Measurements from ENCODE around the gene ZMAT3. TPM values are rescaled to one million over a fixed set of nuclear protein-coding genes. Genes with fewer than 3 reads are reported as not detected.

Gene ZMAT3
- total RNA-seq, 1 donor from 2014 or later = 5.2 TPM

- peaks cover 0 to 3% (median 2%) of the 10 kb centered on the region in 3 donors for H3K36me3 ChIP-seq (ENCODE audit: control insufficient read depth in 3 of 3, insufficient read depth in 3 of 3, low read length in 3 of 3)
- H3K4me3 ChIP-seq (ENCODE audit: low read length in 3 of 3) = no peak overlapping the region
- no peak overlapping the region for H3K27ac ChIP-seq (ENCODE audit: low read depth, low read length)
- no peaks in the 10 kb centered on the region for H3K9me3 ChIP-seq (ENCODE audit: control insufficient read depth in 3 of 3, low read length in 3 of 3)
- no peaks in the 10 kb centered on the region for H3K27me3 ChIP-seq (ENCODE audit: control insufficient read depth in 3 of 3, insufficient read depth in 3 of 3, low read length in 3 of 3)
- H3K9ac ChIP-seq (ENCODE audit: low read depth in 1 of 3, low read length in 3 of 3) = no peak overlapping the region
- H3K4me1 ChIP-seq (ENCODE audit: control insufficient read depth in 3 of 3, insufficient read depth in 3 of 3, low read length in 3 of 3) = no peaks in the 10 kb centered on the region
Measured at GRCh38 chr3:179005213-179005612, 66.4 kb downstream of the ZMAT3 start.

- no peaks in the 10 kb centered on the region for H3K27me3 ChIP-seq (ENCODE audit: control insufficient read depth in 3 of 3, insufficient read depth in 3 of 3, low read length in 3 of 3)
- H3K4me1 ChIP-seq (ENCODE audit: control insufficient read depth in 3 of 3, insufficient read depth in 3 of 3, low read length in 3 of 3) = no peaks in the 10 kb centered on the region
- H3K9me3 ChIP-seq (ENCODE audit: control insufficient read depth in 3 of 3, low read length in 3 of 3) = no peaks in the 10 kb centered on the region
- H3K4me3 ChIP-seq (ENCODE audit: low read length in 3 of 3) = no peak overlapping the region
- no peak overlapping the region for H3K27ac ChIP-seq (ENCODE audit: low read depth, low read length)
- H3K36me3 ChIP-seq (ENCODE audit: control insufficient read depth in 3 of 3, insufficient read depth in 3 of 3, low read length in 3 of 3) = peaks cover 0 to 3% (median 2%) of the 10 kb centered on the region in 3 donors
- H3K9ac ChIP-seq (ENCODE audit: low read depth in 1 of 3, low read length in 3 of 3) = no peak overlapping the region
Measured at GRCh38 chr3:179000659-179001058, 71.0 kb downstream of the ZMAT3 start.

DNA sequence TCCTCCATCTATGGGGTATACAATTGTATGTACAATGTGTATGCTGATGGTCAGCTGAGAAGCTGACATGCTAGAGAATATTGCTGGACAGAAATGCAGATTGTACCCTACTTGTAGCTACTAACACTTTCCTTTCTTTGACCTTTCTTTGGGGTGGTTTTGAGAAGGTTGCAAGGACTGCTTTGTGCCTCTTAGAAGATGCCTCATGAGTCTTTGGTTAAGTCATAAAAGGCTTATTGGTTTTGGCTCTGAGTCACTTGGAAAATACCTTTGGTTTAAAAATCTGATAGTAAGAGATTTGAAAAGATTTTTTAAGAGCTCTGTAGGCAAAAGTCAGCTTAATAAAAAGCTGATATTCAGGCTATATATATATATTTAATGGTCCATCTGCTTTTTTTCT lies 71.5 kb downstream of the ZMAT3 start:
- Histone ChIP-seq H3K4me1 (ENCODE audit: control insufficient read depth in 3 of 3, insufficient read depth in 3 of 3, low read length in 3 of 3) (no peaks in the 10 kb centered on the region), H3K27ac (ENCODE audit: low read depth, low read length) (no peak overlapping the region), H3K4me3 (ENCODE audit: low read length in 3 of 3) (no peak overlapping the region), H3K36me3 (ENCODE audit: control insufficient read depth in 3 of 3, insufficient read depth in 3 of 3, low read length in 3 of 3) (peaks cover 0 to 3% (median 2%) of the 10 kb centered on the region in 3 donors), H3K9ac (ENCODE audit: low read depth in 1 of 3, low read length in 3 of 3) (no peak overlapping the region), H3K27me3 (ENCODE audit: control insufficient read depth in 3 of 3, insufficient read depth in 3 of 3, low read length in 3 of 3) (no peaks in the 10 kb centered on the region), H3K9me3 (ENCODE audit: control insufficient read depth in 3 of 3, low read length in 3 of 3) (no peaks in the 10 kb centered on the region)

DNA sequence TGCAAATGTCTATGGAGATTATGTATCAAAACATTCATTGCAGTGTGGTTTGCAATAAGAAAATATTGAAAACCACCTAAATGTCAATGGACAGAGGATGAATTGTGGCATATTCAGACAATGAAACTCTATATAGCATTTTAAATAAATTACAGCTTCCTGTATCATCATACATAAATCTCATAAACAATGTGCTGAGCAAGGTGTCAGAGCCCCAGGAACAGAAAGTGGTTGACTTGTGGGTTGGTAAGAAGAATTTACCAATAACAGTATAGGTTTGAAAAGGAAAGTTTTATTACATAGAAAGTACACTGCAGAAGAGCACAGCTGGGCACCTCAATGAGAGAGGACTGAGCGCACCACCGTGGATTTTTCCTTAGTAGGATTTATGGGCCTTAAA lies 75.2 kb downstream of the ZMAT3 start:
- H3K9me3 ChIP-seq (ENCODE audit: control insufficient read depth in 3 of 3, low read length in 3 of 3) = no peaks in the 10 kb centered on the region
- H3K4me3 ChIP-seq (ENCODE audit: low read length in 3 of 3) = no peak overlapping the region
- no peaks in the 10 kb centered on the region for H3K36me3 ChIP-seq (ENCODE audit: control insufficient read depth in 3 of 3, insufficient read depth in 3 of 3, low read length in 3 of 3)
- H3K4me1 ChIP-seq (ENCODE audit: control insufficient read depth in 3 of 3, insufficient read depth in 3 of 3, low read length in 3 of 3) = no peaks in the 10 kb centered on the region
- H3K27ac ChIP-seq (ENCODE audit: low read depth, low read length) = no peak overlapping the region
- no peak overlapping the region for H3K9ac ChIP-seq (ENCODE audit: low read depth in 1 of 3, low read length in 3 of 3)
- no peaks in the 10 kb centered on the region for H3K27me3 ChIP-seq (ENCODE audit: control insufficient read depth in 3 of 3, insufficient read depth in 3 of 3, low read length in 3 of 3)

GRCh38 chr3:178990293-178990692 lies 81.3 kb downstream of the ZMAT3 start:
- no peak overlapping the region for H3K9ac ChIP-seq (ENCODE audit: low read depth in 1 of 3, low read length in 3 of 3)
- H3K27me3 ChIP-seq (ENCODE audit: control insufficient read depth in 3 of 3, insufficient read depth in 3 of 3, low read length in 3 of 3) = no peaks in the 10 kb centered on the region
- H3K4me3 ChIP-seq (ENCODE audit: low read length in 3 of 3) = no peak overlapping the region
- no peak overlapping the region for H3K27ac ChIP-seq (ENCODE audit: low read depth, low read length)
- no peaks in the 10 kb centered on the region for H3K4me1 ChIP-seq (ENCODE audit: control insufficient read depth in 3 of 3, insufficient read depth in 3 of 3, low read length in 3 of 3)
- peaks cover 5 to 10% (median 10%) of the 10 kb centered on the region in 3 donors for H3K9me3 ChIP-seq (ENCODE audit: control insufficient read depth in 3 of 3, low read length in 3 of 3)
- H3K36me3 ChIP-seq (ENCODE audit: control insufficient read depth in 3 of 3, insufficient read depth in 3 of 3, low read length in 3 of 3) = no peaks in the 10 kb centered on the region

DNA sequence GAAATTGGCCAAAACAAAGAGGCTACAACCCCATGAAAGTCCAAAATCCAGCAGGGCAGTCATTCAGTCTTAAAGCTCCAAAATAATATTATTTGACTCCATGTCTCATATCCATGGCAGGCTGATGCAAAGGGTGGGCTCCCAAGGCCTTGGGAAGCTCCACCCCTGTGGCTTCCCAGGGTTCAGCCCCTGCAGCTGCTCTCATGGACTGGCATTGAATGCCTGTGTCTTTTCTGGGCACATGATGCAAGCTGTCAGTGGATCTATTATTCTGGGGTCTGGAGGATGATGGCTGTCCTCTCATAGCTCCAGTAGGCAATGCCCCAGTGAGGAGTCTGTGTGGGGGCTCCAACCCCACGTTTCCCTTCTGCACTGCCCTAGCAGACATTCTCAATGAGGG lies 81.8 kb downstream of the ZMAT3 start:
- H3K36me3 ChIP-seq (ENCODE audit: control insufficient read depth in 3 of 3, insufficient read depth in 3 of 3, low read length in 3 of 3) = no peaks in the 10 kb centered on the region
- no peaks in the 10 kb centered on the region for H3K27me3 ChIP-seq (ENCODE audit: control insufficient read depth in 3 of 3, insufficient read depth in 3 of 3, low read length in 3 of 3)
- no peak overlapping the region for H3K27ac ChIP-seq (ENCODE audit: low read depth, low read length)
- no peak overlapping the region for H3K9ac ChIP-seq (ENCODE audit: low read depth in 1 of 3, low read length in 3 of 3)
- H3K4me3 ChIP-seq (ENCODE audit: low read length in 3 of 3) = no peak overlapping the region
- no peaks in the 10 kb centered on the region for H3K4me1 ChIP-seq (ENCODE audit: control insufficient read depth in 3 of 3, insufficient read depth in 3 of 3, low read length in 3 of 3)
- peaks cover 5 to 10% (median 10%) of the 10 kb centered on the region in 3 donors for H3K9me3 ChIP-seq (ENCODE audit: control insufficient read depth in 3 of 3, low read length in 3 of 3)

DNA sequence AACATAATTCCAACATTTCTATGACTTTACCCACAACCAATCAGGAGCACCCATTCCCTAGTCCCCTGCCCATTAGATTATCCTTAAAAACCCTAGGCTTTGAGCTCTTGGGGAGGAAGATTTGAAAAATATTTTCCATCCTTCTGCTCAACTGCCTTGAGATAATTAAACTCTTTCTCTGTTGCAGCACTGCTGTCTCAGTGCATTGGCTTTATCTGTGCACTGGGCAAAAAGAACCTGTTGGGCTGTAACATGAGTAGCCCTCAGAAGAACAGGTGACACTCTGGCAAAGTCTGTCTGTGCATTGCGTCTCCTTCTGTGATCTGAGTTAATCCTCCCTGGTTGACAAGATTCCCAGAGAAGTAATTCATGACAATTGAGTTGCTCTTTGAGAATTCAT lies 83.9 kb downstream of the ZMAT3 start:
- Histone ChIP-seq H3K27ac (ENCODE audit: low read depth, low read length) (no peak overlapping the region), H3K9ac (ENCODE audit: low read depth in 1 of 3, low read length in 3 of 3) (no peak overlapping the region), H3K27me3 (ENCODE audit: control insufficient read depth in 3 of 3, insufficient read depth in 3 of 3, low read length in 3 of 3) (no peaks in the 10 kb centered on the region), H3K4me3 (ENCODE audit: low read length in 3 of 3) (no peak overlapping the region), H3K4me1 (ENCODE audit: control insufficient read depth in 3 of 3, insufficient read depth in 3 of 3, low read length in 3 of 3) (no peaks in the 10 kb centered on the region), H3K9me3 (ENCODE audit: control insufficient read depth in 3 of 3, low read length in 3 of 3) (peaks cover 5 to 10% (median 10%) of the 10 kb centered on the region in 3 donors), H3K36me3 (ENCODE audit: control insufficient read depth in 3 of 3, insufficient read depth in 3 of 3, low read length in 3 of 3) (no peaks in the 10 kb centered on the region)

GRCh38 chr3:178986456-178986855 lies 85.2 kb downstream of the ZMAT3 start:
- Histone ChIP-seq H3K27ac (ENCODE audit: low read depth, low read length) (no peak overlapping the region), H3K27me3 (ENCODE audit: control insufficient read depth in 3 of 3, insufficient read depth in 3 of 3, low read length in 3 of 3) (no peaks in the 10 kb centered on the region), H3K9me3 (ENCODE audit: control insufficient read depth in 3 of 3, low read length in 3 of 3) (peaks cover 5 to 10% (median 10%) of the 10 kb centered on the region in 3 donors), H3K36me3 (ENCODE audit: control insufficient read depth in 3 of 3, insufficient read depth in 3 of 3, low read length in 3 of 3) (no peaks in the 10 kb centered on the region), H3K9ac (ENCODE audit: low read depth in 1 of 3, low read length in 3 of 3) (no peak overlapping the region), H3K4me1 (ENCODE audit: control insufficient read depth in 3 of 3, insufficient read depth in 3 of 3, low read length in 3 of 3) (no peaks in the 10 kb centered on the region), H3K4me3 (ENCODE audit: low read length in 3 of 3) (no peak overlapping the region)

DNA sequence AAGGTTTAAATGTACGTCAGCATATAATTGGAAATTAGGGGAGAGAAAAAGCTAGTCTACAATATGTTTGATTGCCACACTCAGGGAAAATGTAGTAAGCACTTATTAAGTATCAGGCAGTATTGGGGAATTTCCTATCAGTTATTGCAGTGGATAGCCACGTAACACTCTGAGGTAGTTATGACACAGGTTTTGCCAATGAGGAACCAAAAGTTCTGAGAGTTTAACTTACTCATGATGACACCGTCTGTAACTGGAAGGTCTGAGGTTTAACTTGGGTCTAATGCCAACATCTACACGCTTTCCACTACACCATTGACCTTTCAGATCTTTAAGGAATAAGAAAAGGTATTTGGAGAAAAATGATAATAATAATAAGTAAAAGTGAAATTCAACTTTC lies 89.5 kb downstream of the ZMAT3 start:
- no peaks in the 10 kb centered on the region for H3K36me3 ChIP-seq (ENCODE audit: control insufficient read depth in 3 of 3, insufficient read depth in 3 of 3, low read length in 3 of 3)
- no peak overlapping the region for H3K27ac ChIP-seq (ENCODE audit: low read depth, low read length)
- no peaks in the 10 kb centered on the region for H3K27me3 ChIP-seq (ENCODE audit: control insufficient read depth in 3 of 3, insufficient read depth in 3 of 3, low read length in 3 of 3)
- peaks cover 0 to under 1% (median 0%) of the 10 kb centered on the region in 3 donors for H3K9me3 ChIP-seq (ENCODE audit: control insufficient read depth in 3 of 3, low read length in 3 of 3)
- H3K4me3 ChIP-seq (ENCODE audit: low read length in 3 of 3) = no peak overlapping the region
- H3K9ac ChIP-seq (ENCODE audit: low read depth in 1 of 3, low read length in 3 of 3) = no peak overlapping the region
- no peaks in the 10 kb centered on the region for H3K4me1 ChIP-seq (ENCODE audit: control insufficient read depth in 3 of 3, insufficient read depth in 3 of 3, low read length in 3 of 3)

DNA sequence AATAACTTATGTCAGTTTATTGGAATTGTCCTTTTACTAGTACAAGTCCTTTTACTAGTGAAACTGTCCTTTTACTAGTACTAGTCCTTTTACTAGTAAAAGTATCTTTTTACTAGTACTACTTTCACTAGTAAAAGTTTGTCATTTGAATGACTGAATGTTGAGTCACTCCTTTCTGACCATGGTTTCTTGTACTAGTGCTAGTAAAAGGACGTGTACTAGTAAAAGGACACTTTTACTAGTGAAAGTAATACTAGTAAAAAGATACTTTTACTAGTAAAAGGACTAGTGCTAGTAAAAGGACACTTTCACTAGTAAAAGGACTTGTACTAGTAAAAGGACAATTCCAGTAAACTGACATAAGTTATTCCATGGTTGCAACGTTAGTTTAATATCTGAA lies 96.3 kb downstream of the ZMAT3 start:
- Histone ChIP-seq H3K4me1 (ENCODE audit: control insufficient read depth in 3 of 3, insufficient read depth in 3 of 3, low read length in 3 of 3) (peaks cover 0 to 2% (median 0%) of the 10 kb centered on the region in 3 donors), H3K4me3 (ENCODE audit: low read length in 3 of 3) (no peak overlapping the region), H3K36me3 (ENCODE audit: control insufficient read depth in 3 of 3, insufficient read depth in 3 of 3, low read length in 3 of 3) (no peaks in the 10 kb centered on the region), H3K9ac (ENCODE audit: low read depth in 1 of 3, low read length in 3 of 3) (no peak overlapping the region), H3K9me3 (ENCODE audit: control insufficient read depth in 3 of 3, low read length in 3 of 3) (peaks cover 0 to 4% (median 0%) of the 10 kb centered on the region in 3 donors), H3K27ac (ENCODE audit: low read depth, low read length) (no peak overlapping the region), H3K27me3 (ENCODE audit: control insufficient read depth in 3 of 3, insufficient read depth in 3 of 3, low read length in 3 of 3) (no peaks in the 10 kb centered on the region)

DNA sequence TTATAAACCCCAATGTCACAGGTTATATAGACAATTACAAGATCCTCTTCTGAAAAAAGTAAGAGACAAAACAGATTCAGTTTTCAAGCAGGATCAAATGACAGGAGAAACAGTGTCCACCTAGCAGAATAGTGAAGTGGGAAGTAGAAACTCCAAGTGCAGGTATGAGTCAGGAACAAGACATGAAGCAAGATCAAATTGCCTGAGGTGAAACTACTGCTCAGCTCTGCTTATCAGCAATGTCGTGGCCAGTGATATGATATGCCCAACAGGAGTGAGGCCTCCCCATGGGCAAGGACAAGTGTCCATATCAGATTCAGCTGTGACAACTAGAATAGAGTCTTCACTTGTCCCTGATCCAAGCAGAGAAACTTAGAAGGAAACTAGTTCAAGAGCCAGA lies 100.0 kb downstream of the ZMAT3 start:
- Histone ChIP-seq H3K4me3 (ENCODE audit: low read length in 3 of 3) (no peak overlapping the region), H3K9me3 (ENCODE audit: control insufficient read depth in 3 of 3, low read length in 3 of 3) (peaks cover 0 to 4% (median 0%) of the 10 kb centered on the region in 3 donors), H3K36me3 (ENCODE audit: control insufficient read depth in 3 of 3, insufficient read depth in 3 of 3, low read length in 3 of 3) (no peaks in the 10 kb centered on the region), H3K9ac (ENCODE audit: low read depth in 1 of 3, low read length in 3 of 3) (no peak overlapping the region), H3K4me1 (ENCODE audit: control insufficient read depth in 3 of 3, insufficient read depth in 3 of 3, low read length in 3 of 3) (peaks cover 5 to 6% (median 6%) of the 10 kb centered on the region in 3 donors), H3K27me3 (ENCODE audit: control insufficient read depth in 3 of 3, insufficient read depth in 3 of 3, low read length in 3 of 3) (no peaks in the 10 kb centered on the region), H3K27ac (ENCODE audit: low read depth, low read length) (no peak overlapping the region)
